A673 (cell line): ENCODE data around the gene LMO1. TPM values are rescaled to one million over a fixed set of nuclear protein-coding genes. Genes with fewer than 3 reads are reported as not detected.

ENCODE experiments used
- BruUV-seq: library from RNA; stranded (reverse); fragments of 400-500 nt; replicated peaks from 2 replicates; lab custom pipeline; 2021; lab: Mats Ljungman, UMichigan
- CTCF ChIA-PET: fragments of 300-600 bp; sonication (Branson Sonifier 250); formaldehyde crosslinking; loops from one replicate; lab custom pipeline; 2022; ENCODE audit warnings: antibody characterized with exemption; lab: Charles Lee
- POLR2A ChIA-PET: fragments of 300-600 bp; sonication (Branson Sonifier 250); formaldehyde crosslinking; loops from one replicate; lab custom pipeline; 2022; ENCODE audit warnings: antibody characterized with exemption; ENCODE audit not compliant: low non-redundant PET; lab: Charles Lee
- DNase-seq: peaks from one replicate; pipeline ENCODE4 v3.0.0-alpha.2; 2015; ENCODE audit warnings: low spot score
- H3K27ac ChIP-seq: fragments of 200-600 bp; sonication (generic); 2 replicates; pipeline ENCODE4 v1.5.1; 2016; ENCODE audit warnings: mixed run types, low read depth, mild to moderate bottlenecking, mixed read lengths, antibody characterized with exemption, low read length; ENCODE audit not compliant: poor library complexity, severe bottlenecking
- H3K27me3 ChIP-seq: fragments of 200-600 bp; sonication (generic); replicated peaks from 2 replicates; pipeline ENCODE4 v1.6.1; 2017; ENCODE audit warnings: mixed run types, low read depth, mild to moderate bottlenecking, mixed read lengths, antibody characterized with exemption, low read length; ENCODE audit not compliant: insufficient read depth, poor library complexity
- H3K36me3 ChIP-seq: fragments of 200-600 bp; sonication (generic); 2 replicates; pipeline ENCODE4 v1.6.1; 2016; ENCODE audit warnings: mixed run types, mild to moderate bottlenecking, mixed read lengths, antibody characterized with exemption, low read length; ENCODE audit not compliant: insufficient read depth, poor library complexity, severe bottlenecking
- H3K4me1 ChIP-seq: fragments of 200-600 bp; sonication (generic); 2 replicates; pipeline ENCODE4 v1.6.1; 2017; ENCODE audit warnings: mixed run types, mild to moderate bottlenecking, mixed read lengths, antibody characterized with exemption, low read length; ENCODE audit not compliant: insufficient read depth, poor library complexity, severe bottlenecking
- H3K4me3 ChIP-seq: fragments of 200-600 bp; sonication (generic); 2 replicates; pipeline ENCODE4 v1.5.1; 2016; ENCODE audit warnings: low read depth, mixed run types, mild to moderate bottlenecking, mixed read lengths, low read length; ENCODE audit not compliant: poor library complexity, severe bottlenecking
- H3K9me3 ChIP-seq: fragments of 200-600 bp; sonication (generic); 2 replicates; pipeline ENCODE4 v1.6.1; 2016; ENCODE audit warnings: mixed run types, low read depth, mild to moderate bottlenecking, mixed read lengths, antibody characterized with exemption, low read length; ENCODE audit not compliant: poor library complexity, severe bottlenecking
- EZH2 ChIP-seq: fragments of 200-600 bp; sonication (generic); IDR thresholded peaks from 2 replicates; pipeline ENCODE4 v1.6.1; 2017; ENCODE audit warnings: borderline replicate concordance, low read depth, mild to moderate bottlenecking, mixed read lengths, antibody characterized with exemption, low read length; ENCODE audit not compliant: poor library complexity, severe bottlenecking
- intact Hi-C: fragments of 100-400 bp; cut with micrococcal nuclease; formaldehyde crosslinking; loops from one replicate; pipeline ENCODE4 v1.10.0; 2022; ENCODE audit not compliant: unreplicated experiment
- total RNA-seq: library from RNA; stranded (reverse); gene quantifications from 2 replicates; pipeline ENCODE4 v1.2.3, GENCODE V29; 2021
- TF ChIP-seq, protein P1 (sequence below): fragments of 300-800, 200-600 bp; sonication (generic); conservative IDR thresholded peaks from 2 replicates; pipeline ENCODE4 v1.5.1; 2017; ENCODE audit warnings: low read depth, mild to moderate bottlenecking, antibody characterized with exemption, low read length, moderate library complexity, mixed read lengths

The LMO1 gene
- total RNA-seq, 1 experiment from 2014 or later, result not detected

DNA sequence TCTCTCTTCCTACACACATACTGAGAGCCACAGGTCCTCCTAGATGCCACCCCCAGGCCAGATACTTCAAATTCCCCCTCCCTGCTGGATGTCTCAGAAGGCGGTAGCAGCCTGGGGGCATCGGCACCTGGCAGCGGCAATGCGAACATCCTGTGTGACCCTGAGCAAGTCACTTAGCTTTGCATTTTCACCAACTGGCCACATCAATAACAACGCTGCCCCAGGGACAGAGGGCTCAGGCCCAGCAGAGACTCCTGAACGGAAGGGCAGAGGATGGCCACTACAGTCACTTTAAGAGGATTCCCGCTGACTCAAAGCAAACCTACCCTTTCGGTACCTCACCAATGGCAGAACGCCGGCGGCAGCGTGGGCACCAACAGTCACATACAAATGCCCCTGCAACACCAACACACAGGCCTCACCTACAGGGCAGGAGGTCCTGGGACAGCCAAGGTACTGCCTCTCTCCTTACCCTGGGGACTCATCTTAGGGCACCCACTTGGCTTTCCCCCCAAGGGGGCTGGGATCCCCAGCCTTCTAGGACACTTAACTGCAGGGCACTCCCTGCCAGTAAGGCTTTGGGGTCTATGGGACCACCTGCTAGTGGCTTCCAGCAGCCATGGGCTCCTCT, 1.6 kb downstream of the LMO1 start:
- peaks cover 92% of the 10 kb centered on the region for H3K27me3 ChIP-seq
- no peak overlapping the region for H3K4me3 ChIP-seq
- CTCF ChIA-PET, result no interaction called here
- no peak overlapping the region for H3K27ac ChIP-seq
- intact Hi-C loops, result loop anchor here (2.0 kb wide), 1 partner anchor 37 kb away; no protein-coding TSS in a partner anchor
- H3K9me3 ChIP-seq, result no peaks in the 10 kb centered on the region
- DNase-seq, result no peak
- H3K4me1 ChIP-seq, result peaks cover 3% of the 10 kb centered on the region
- POLR2A ChIA-PET, result no interaction called here
- H3K36me3 ChIP-seq, result no peaks in the 10 kb centered on the region
- no TSS peak for BruUV-seq
- TF ChIP-seq EZH2, result no peak
- TF ChIP-seq, protein P1, sequence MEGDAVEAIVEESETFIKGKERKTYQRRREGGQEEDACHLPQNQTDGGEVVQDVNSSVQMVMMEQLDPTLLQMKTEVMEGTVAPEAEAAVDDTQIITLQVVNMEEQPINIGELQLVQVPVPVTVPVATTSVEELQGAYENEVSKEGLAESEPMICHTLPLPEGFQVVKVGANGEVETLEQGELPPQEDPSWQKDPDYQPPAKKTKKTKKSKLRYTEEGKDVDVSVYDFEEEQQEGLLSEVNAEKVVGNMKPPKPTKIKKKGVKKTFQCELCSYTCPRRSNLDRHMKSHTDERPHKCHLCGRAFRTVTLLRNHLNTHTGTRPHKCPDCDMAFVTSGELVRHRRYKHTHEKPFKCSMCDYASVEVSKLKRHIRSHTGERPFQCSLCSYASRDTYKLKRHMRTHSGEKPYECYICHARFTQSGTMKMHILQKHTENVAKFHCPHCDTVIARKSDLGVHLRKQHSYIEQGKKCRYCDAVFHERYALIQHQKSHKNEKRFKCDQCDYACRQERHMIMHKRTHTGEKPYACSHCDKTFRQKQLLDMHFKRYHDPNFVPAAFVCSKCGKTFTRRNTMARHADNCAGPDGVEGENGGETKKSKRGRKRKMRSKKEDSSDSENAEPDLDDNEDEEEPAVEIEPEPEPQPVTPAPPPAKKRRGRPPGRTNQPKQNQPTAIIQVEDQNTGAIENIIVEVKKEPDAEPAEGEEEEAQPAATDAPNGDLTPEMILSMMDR, result no peak

DNA sequence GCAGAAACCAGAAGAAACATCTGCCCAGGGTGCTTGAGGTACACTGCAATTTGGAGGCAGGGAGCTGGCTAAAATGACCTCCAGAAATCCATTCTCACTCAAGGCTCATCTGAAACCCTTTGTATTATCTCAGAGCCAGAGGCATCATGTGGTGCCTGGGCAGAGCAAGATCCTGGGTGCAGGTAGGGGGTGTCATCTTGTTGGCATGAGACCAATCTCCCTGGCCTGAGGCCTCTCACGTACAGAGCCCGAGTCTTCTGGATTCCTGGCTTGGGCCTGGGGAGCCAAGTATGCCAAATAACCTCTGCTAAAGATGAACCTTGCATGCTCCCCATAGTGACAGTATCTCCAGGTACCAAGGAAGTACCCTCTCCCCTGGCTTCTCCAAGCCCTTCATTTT, 2.4 kb downstream of the LMO1 start:
- no peak overlapping the region for H3K27ac ChIP-seq
- CTCF ChIA-PET, result no interaction called here
- POLR2A ChIA-PET, result no interaction called here
- BruUV-seq, result no TSS peak
- no peak for DNase-seq
- intact Hi-C loops, result no loop called here
- H3K27me3 ChIP-seq, result peaks cover 84% of the 10 kb centered on the region
- peaks cover 3% of the 10 kb centered on the region for H3K4me1 ChIP-seq
- no peaks in the 10 kb centered on the region for H3K36me3 ChIP-seq
- no peak overlapping the region for H3K4me3 ChIP-seq
- no peaks in the 10 kb centered on the region for H3K9me3 ChIP-seq
- no peak for TF ChIP-seq EZH2
- TF ChIP-seq, protein P1, result no peak

DNA sequence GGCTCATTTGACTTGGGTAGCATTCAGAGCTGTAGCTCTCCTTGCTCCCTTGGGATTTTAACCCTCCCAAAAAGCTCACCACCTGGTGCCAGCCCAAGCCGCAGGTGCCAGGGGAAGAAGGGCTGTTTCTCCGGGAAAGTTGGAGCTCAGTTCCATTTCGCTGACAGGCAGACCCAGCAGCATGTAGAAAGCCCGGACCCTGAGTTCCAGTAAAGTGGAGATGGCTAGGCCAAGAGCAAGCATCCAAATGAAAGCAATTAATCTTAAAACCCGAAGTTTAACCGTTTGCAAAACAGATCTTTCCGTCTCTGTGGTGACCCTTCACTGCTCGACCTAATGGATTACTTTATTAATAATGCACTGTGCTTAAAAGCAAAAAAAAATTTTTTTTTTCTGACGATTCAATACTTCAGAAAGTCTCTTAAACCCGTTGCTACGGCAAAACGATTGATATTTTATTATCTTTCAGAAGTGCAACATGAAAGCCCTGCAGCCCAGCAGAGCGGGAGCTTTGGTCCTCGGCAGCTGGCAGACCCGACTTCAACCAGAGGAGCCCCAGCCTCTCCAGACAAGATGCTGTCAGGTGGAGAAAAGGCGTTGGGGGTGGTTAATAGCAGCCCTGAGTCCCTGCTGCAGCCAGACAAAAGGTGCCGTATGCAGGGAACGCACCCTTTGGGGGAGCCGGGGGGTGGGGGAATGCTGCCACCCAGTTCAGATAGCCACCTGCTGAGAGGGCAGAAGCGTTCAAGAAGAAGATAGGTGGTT, 3.3 kb downstream of the LMO1 start:
- intact Hi-C loops, result no loop called here
- H3K4me1 ChIP-seq, result peaks cover 3% of the 10 kb centered on the region
- no peak for TF ChIP-seq EZH2
- TF ChIP-seq, protein P1, result no peak
- no TSS peak for BruUV-seq
- POLR2A ChIA-PET, result no interaction called here
- peaks cover 77% of the 10 kb centered on the region for H3K27me3 ChIP-seq
- no peak overlapping the region for H3K27ac ChIP-seq
- no peak for DNase-seq
- H3K36me3 ChIP-seq, result no peaks in the 10 kb centered on the region
- no peak overlapping the region for H3K4me3 ChIP-seq
- CTCF ChIA-PET, result no interaction called here
- no peaks in the 10 kb centered on the region for H3K9me3 ChIP-seq
